ENCODE results near the gene ZNF804B.

ZNF804B gene

GRCh38 chr7:89094269-89094668 is 334.8 kb downstream of the ZNF804B start:
- POLR2A ChIA-PET, result no interaction called here
- Histone ChIP-seq H3K9me3 (ENCODE audit: control insufficient read depth, insufficient read depth, low read depth, low read length) (no peaks in the 10 kb centered on the region), H3K4me3 (ENCODE audit: low read depth, low read length) (no peak overlapping the region), H3K27ac (ENCODE audit: extremely low read depth, low read depth, low read length) (no peak overlapping the region), H3K4me1 (ENCODE audit: control insufficient read depth, insufficient read depth, low read length) (no peaks in the 10 kb centered on the region), H3K36me3 (ENCODE audit: control insufficient read depth in 2 of 2, insufficient read depth in 1 of 2, low read length in 2 of 2) (no peaks in the 10 kb centered on the region)
- TF ChIP-seq, protein P1, sequence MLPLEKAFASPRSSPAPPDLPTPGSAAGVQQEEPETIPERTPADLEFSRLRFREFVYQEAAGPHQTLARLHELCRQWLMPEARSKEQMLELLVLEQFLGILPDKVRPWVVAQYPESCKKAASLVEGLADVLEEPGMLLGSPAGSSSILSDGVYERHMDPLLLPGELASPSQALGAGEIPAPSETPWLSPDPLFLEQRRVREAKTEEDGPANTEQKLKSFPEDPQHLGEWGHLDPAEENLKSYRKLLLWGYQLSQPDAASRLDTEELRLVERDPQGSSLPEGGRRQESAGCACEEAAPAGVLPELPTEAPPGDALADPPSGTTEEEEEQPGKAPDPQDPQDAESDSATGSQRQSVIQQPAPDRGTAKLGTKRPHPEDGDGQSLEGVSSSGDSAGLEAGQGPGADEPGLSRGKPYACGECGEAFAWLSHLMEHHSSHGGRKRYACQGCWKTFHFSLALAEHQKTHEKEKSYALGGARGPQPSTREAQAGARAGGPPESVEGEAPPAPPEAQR (tag by site-specific recombination; IDR thresholded peaks at IDR 0.05), result no peak
- TF ChIP-seq ZNF513 (tag by site-specific recombination; IDR thresholded peaks at IDR 0.05) (no peak), SP3 (tag by site-specific recombination; IDR thresholded peaks at IDR 0.05) (no peak), ZNF580 (tag by site-specific recombination; IDR thresholded peaks at IDR 0.05) (no peak), ZNF335 (tag by site-specific recombination; conservative IDR thresholded peaks at IDR 0.05) (no peak), ZNF530 (tag by site-specific recombination; IDR thresholded peaks at IDR 0.05; ENCODE audit: low read depth) (no peak)
- TF ChIP-seq, protein P2, sequence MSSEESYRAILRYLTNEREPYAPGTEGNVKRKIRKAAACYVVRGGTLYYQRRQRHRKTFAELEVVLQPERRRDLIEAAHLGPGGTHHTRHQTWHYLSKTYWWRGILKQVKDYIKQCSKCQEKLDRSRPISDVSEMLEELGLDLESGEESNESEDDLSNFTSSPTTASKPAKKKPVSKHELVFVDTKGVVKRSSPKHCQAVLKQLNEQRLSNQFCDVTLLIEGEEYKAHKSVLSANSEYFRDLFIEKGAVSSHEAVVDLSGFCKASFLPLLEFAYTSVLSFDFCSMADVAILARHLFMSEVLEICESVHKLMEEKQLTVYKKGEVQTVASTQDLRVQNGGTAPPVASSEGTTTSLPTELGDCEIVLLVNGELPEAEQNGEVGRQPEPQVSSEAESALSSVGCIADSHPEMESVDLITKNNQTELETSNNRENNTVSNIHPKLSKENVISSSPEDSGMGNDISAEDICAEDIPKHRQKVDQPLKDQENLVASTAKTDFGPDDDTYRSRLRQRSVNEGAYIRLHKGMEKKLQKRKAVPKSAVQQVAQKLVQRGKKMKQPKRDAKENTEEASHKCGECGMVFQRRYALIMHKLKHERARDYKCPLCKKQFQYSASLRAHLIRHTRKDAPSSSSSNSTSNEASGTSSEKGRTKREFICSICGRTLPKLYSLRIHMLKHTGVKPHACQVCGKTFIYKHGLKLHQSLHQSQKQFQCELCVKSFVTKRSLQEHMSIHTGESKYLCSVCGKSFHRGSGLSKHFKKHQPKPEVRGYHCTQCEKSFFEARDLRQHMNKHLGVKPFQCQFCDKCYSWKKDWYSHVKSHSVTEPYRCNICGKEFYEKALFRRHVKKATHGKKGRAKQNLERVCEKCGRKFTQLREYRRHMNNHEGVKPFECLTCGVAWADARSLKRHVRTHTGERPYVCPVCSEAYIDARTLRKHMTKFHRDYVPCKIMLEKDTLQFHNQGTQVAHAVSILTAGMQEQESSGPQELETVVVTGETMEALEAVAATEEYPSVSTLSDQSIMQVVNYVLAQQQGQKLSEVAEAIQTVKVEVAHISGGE (tag by site-specific recombination; conservative IDR thresholded peaks at IDR 0.05; ENCODE audit: low read depth), result no peak
- TF ChIP-seq, protein P3, sequence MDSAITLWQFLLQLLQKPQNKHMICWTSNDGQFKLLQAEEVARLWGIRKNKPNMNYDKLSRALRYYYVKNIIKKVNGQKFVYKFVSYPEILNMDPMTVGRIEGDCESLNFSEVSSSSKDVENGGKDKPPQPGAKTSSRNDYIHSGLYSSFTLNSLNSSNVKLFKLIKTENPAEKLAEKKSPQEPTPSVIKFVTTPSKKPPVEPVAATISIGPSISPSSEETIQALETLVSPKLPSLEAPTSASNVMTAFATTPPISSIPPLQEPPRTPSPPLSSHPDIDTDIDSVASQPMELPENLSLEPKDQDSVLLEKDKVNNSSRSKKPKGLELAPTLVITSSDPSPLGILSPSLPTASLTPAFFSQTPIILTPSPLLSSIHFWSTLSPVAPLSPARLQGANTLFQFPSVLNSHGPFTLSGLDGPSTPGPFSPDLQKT (IDR thresholded peaks at IDR 0.05; ENCODE audit: borderline replicate concordance, low read depth, low read length), result no peak
- CTCF ChIA-PET, result no interaction called here

DNA sequence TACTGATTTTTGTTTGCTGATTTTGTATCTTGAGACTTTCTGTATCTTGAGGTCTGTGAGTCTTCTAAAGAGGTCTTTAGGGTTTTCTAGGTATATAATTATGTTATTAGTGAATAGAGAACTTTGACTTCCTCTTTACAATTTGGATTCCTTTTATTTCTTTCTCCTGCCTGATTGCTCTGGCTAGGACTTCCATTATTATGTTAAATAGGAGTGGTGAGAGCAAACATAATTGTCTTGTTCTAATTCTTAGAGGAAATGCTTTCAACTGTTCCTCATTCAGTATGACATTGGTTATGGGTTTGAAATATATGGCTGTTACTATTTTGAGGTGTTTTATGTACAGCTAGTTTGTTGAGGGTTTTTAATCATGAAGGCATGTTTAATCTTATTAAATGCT is 344.1 kb downstream of the ZNF804B start:
- no peak for TF ChIP-seq ZNF692 (tag by site-specific recombination; IDR thresholded peaks at IDR 0.05)

DNA sequence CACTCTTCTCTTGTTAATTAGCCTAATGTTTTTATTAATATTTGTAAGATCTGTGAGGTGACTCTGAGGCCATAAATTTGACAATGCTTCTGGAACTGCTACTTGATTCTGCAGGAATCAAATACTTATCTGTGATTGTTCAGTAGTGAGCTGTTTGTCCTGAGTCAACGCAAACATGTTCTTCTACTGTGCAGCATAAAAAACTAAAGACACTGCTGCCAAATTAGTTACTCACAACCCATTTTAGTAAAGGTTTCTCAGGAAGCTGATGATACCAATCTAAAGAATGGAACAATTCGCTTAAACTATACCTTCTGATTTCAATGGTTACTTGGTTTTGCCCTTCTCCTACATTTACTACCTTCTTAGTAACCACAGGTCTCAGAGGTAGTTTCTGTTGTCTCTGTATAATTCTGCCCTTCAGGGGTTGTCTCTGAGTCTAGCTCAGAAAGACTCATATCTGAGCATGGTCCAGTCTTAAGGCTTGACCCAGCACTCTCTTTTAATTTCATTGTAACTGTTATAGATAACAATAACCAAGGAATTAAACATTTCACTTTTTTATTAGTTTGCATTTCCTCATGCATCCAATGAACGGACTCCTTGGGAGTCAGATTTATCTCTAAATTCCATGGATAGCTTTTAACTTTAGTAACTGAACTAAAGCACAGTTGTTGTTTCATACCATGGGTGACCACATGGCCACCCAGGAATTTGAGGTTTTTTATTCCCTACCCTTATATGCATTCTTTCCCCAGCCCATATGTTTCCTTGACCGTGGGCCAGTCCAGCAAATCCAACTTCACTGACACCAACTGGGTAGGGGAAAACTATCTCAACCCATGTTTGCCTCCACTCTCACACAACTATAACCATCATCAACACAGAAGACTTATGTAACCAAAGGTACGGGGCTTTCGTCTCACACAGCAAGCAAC is 345.5 kb downstream of the ZNF804B start:
- Histone ChIP-seq H3K36me3 (ENCODE audit: control insufficient read depth in 2 of 2, insufficient read depth in 1 of 2, low read length in 2 of 2) (no peaks in the 10 kb centered on the region), H3K4me3 (ENCODE audit: low read depth, low read length) (no peak overlapping the region), H3K27ac (ENCODE audit: extremely low read depth, low read depth, low read length) (no peak overlapping the region), H3K9me3 (ENCODE audit: control insufficient read depth, insufficient read depth, low read depth, low read length) (no peaks in the 10 kb centered on the region), H3K4me1 (ENCODE audit: control insufficient read depth, insufficient read depth, low read length) (no peaks in the 10 kb centered on the region)
- ChIA-PET POLR2A (no interaction called here), CTCF (no interaction called here)
- TF ChIP-seq YY1 (tag by site-specific recombination; IDR thresholded peaks at IDR 0.05) (no peak), ZBTB44 (tag by site-specific recombination; IDR thresholded peaks at IDR 0.05) (no peak), ZNF132 (tag by site-specific recombination; IDR thresholded peaks at IDR 0.05; ENCODE audit: borderline replicate concordance) (no peak), ZNF596 (tag by site-specific recombination; IDR thresholded peaks at IDR 0.05) (no peak), ZNF114 (tag by site-specific recombination; IDR thresholded peaks at IDR 0.05) (no peak), ZNF560 (tag by site-specific recombination; IDR thresholded peaks at IDR 0.05; ENCODE audit: borderline replicate concordance) (no peak)
- TF ChIP-seq, protein P4, sequence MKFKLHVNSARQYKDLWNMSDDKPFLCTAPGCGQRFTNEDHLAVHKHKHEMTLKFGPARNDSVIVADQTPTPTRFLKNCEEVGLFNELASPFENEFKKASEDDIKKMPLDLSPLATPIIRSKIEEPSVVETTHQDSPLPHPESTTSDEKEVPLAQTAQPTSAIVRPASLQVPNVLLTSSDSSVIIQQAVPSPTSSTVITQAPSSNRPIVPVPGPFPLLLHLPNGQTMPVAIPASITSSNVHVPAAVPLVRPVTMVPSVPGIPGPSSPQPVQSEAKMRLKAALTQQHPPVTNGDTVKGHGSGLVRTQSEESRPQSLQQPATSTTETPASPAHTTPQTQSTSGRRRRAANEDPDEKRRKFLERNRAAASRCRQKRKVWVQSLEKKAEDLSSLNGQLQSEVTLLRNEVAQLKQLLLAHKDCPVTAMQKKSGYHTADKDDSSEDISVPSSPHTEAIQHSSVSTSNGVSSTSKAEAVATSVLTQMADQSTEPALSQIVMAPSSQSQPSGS (tag by site-specific recombination; IDR thresholded peaks at IDR 0.05; ENCODE audit: low read depth), result no peak

More for the DNA sequence above, 344.1 kb downstream of the ZNF804B start:
- Histone ChIP-seq H3K9me3 (ENCODE audit: control insufficient read depth, insufficient read depth, low read depth, low read length) (no peaks in the 10 kb centered on the region), H3K36me3 (ENCODE audit: control insufficient read depth in 2 of 2, insufficient read depth in 1 of 2, low read length in 2 of 2) (no peaks in the 10 kb centered on the region), H3K4me3 (ENCODE audit: low read depth, low read length) (no peak overlapping the region), H3K27ac (ENCODE audit: extremely low read depth, low read depth, low read length) (no peak overlapping the region), H3K4me1 (ENCODE audit: control insufficient read depth, insufficient read depth, low read length) (no peaks in the 10 kb centered on the region)
- POLR2A ChIA-PET, result no interaction called here
- CTCF ChIA-PET, result no interaction called here

All from HEK293 (cell line).